Fibroblast of lung (primary cell): ENCODE results near the gene FAF2. TPM values are rescaled to one million over a fixed set of nuclear protein-coding genes. Genes with fewer than 3 reads are reported as not detected.

Source experiments
- DNase-seq, 2 donors: peaks; one replicate each; pipeline versions ENCODE4 v3.0.0 to v3.0.0-alpha.2; 2010; ENCODE audit warnings: low read depth in 2 of 2
- H2AFZ ChIP-seq: 2 replicates; pipeline ENCODE4 v1.5.1; 2012; ENCODE audit warnings: low read length, control low read depth, inconsistent platforms
- H3K27ac ChIP-seq: 2 replicates; pipeline ENCODE4 v1.5.1; 2011; ENCODE audit warnings: low read length, control low read depth; ENCODE audit not compliant: insufficient read depth
- H3K27me3 ChIP-seq: 2 replicates; pipeline ENCODE4 v1.5.1; 2011; ENCODE audit warnings: mild to moderate bottlenecking, low read length; ENCODE audit not compliant: control insufficient read depth, insufficient read depth
- H3K36me3 ChIP-seq: 2 replicates; pipeline ENCODE4 v1.5.1; 2011; ENCODE audit warnings: low read length; ENCODE audit not compliant: control insufficient read depth, insufficient read depth
- H3K4me1 ChIP-seq: 2 replicates; pipeline ENCODE4 v1.5.1; 2011; ENCODE audit warnings: low read length; ENCODE audit not compliant: control insufficient read depth, insufficient read depth; ENCODE audit errors: extremely low read depth
- H3K4me2 ChIP-seq: 2 replicates; pipeline ENCODE4 v1.5.1; 2011; ENCODE audit warnings: low read length, control low read depth; ENCODE audit not compliant: insufficient read depth; ENCODE audit errors: extremely low read depth
- H3K4me3 ChIP-seq, 4 experiments: fragments of 200-600 bp in 1 of 4; sonication (generic) in 1 of 4; replicated peaks in 1 of 4; 2 replicates each; pipeline ENCODE4 v1.5.1; 2011 to 2016; ENCODE audit warnings: low read length in 4 of 4, low read depth in 3 of 4, mild to moderate bottlenecking in 3 of 4, control low read depth in 2 of 4, inconsistent platforms in 1 of 4, mixed read lengths in 1 of 4; ENCODE audit not compliant: insufficient read depth in 1 of 4; ENCODE audit errors: control extremely low read depth in 1 of 4
- H3K79me2 ChIP-seq: 2 replicates; pipeline ENCODE4 v1.5.1; 2012; ENCODE audit warnings: mild to moderate bottlenecking, low read length, inconsistent platforms; ENCODE audit not compliant: control insufficient read depth, insufficient read depth
- H3K9ac ChIP-seq: 2 replicates; pipeline ENCODE4 v1.5.1; 2011; ENCODE audit warnings: mild to moderate bottlenecking, low read length, control low read depth; ENCODE audit not compliant: insufficient read depth
- H3K9me3 ChIP-seq: 2 replicates; pipeline ENCODE4 v1.5.1; 2012; ENCODE audit warnings: low read depth, low read length; ENCODE audit not compliant: control insufficient read depth, insufficient read depth
- H4K20me1 ChIP-seq: 2 replicates; pipeline ENCODE4 v1.5.1; 2011; ENCODE audit warnings: low read length; ENCODE audit not compliant: control insufficient read depth, insufficient read depth; ENCODE audit errors: extremely low read depth
- EZH2 ChIP-seq: IDR thresholded peaks from 2 replicates; pipeline ENCODE4 v1.5.1; 2012; ENCODE audit warnings: low read length, control low read depth, mild to moderate bottlenecking; ENCODE audit errors: missing control alignments
- polyA plus RNA-seq, 2 donors: library from polyadenylated mRNA; depleted of rRNA in 1 of 2; stranded (reverse) in 1 of 2; unstranded in 1 of 2; fragments of >200 nt; gene quantifications; 2 replicates each; pipeline ENCODE4 v1.2.1, GENCODE V29; 2011 to 2012; ENCODE audit warnings: missing spikeins in 1 of 2
- total RNA-seq: library from RNA; depleted of rRNA; stranded (reverse); fragments of >200 nt; gene quantifications from 2 replicates; pipeline ENCODE4 v1.2.1, GENCODE V29; 2014
- TF ChIP-seq, protein P1 (sequence below), 2 donors: IDR thresholded peaks in 1 of 2; conservative IDR thresholded peaks in 1 of 2; 1 replicate in 1 of 2; 2 replicates in 1 of 2; pipeline ENCODE4 v1.5.1; 2011 to 2012; ENCODE audit warnings: low read length in 2 of 2, control low read depth in 1 of 2, inconsistent platforms in 1 of 2, low read depth in 1 of 2, mild to moderate bottlenecking in 1 of 2

The FAF2 gene
- total and polyA plus RNA-seq, 2 donors (not counting 1 experiment from before 2014, with no cell fraction given), result 38.5 to 55.5 TPM

DNA sequence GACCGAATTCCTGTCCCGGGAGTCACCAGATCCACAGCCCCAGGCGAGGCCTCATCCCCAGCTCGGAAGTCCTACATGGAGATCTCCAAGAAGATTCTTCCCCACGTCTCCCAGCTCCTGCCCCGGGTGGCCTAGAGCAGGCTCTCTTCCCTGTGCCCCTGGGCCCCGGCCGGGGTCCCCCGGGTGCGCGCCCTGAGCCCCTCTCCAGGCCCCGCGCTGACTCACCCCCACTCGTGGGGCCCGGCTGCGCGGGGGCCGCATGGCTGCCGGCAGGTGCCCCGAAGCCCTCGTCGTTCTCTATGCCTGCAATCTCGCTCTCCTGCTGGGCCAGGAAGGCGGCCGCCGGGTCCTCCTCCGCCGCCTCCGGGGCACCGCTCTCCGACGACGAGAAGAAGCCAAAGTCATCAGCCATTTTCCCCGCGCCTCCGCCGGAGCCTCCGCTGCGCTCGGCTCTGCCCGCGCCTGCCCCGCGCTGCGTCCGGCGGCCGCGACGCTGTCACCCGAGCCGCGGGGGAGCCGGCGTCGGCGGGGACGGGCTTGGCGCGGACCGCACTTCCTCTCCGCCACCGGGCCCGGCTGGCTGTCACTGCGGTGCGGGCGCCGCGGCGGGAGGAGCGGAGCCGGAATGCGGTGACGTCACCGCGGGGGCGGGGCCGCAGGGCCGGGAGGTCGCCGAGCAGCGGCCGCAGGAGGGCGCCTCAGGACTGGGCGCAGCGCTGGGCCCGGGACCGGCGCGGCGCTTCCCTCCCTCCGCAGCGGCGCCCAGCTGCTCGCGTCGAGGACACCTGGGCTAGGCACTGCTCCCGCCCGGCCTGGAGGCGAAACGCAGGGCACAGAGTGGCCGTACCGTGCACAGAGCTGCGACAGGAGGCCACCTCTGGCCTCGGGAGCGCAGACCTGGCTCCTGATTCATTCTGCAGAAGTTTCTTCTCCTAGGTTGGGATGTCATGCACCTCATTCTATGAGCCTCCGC is 31.9 kb upstream of the FAF2 start, which contains the start of gene CLTB:
TSS of gene CLTB (minus strand) at position 588 of the 973 bp plus-strand sequence. CDS start at position 412, 176 bp downstream.
- Histone ChIP-seq H3K27me3 (no peaks in the 10 kb centered on the region), H3K4me3 (peak within 1 kb of the TSS; percentile 64 to 87 (median 78)), H2AFZ (peak within 1 kb of the TSS; percentile 82), H3K9ac (peak within 1 kb of the TSS; percentile 93), H3K4me1 (peaks cover 17% of the 10 kb centered on the region), H3K79me2 (peaks cover 39% of the 10 kb centered on the region), H3K9me3 (no peaks in the 10 kb centered on the region), H4K20me1 (no peaks in the 10 kb centered on the region), H3K4me2 (peak within 1 kb of the TSS; percentile 84), H3K36me3 (no peaks in the 10 kb centered on the region), H3K27ac (peak within 1 kb of the TSS; percentile 91)
- no peak for TF ChIP-seq EZH2
- TF ChIP-seq, protein P1, sequence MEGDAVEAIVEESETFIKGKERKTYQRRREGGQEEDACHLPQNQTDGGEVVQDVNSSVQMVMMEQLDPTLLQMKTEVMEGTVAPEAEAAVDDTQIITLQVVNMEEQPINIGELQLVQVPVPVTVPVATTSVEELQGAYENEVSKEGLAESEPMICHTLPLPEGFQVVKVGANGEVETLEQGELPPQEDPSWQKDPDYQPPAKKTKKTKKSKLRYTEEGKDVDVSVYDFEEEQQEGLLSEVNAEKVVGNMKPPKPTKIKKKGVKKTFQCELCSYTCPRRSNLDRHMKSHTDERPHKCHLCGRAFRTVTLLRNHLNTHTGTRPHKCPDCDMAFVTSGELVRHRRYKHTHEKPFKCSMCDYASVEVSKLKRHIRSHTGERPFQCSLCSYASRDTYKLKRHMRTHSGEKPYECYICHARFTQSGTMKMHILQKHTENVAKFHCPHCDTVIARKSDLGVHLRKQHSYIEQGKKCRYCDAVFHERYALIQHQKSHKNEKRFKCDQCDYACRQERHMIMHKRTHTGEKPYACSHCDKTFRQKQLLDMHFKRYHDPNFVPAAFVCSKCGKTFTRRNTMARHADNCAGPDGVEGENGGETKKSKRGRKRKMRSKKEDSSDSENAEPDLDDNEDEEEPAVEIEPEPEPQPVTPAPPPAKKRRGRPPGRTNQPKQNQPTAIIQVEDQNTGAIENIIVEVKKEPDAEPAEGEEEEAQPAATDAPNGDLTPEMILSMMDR (conservative IDR thresholded peaks at IDR 0.05 in 1 of 2, IDR thresholded peaks at IDR 0.05 in 1 of 2; ENCODE audit: low read depth in 1 of 2, low read length in 2 of 2), result peak; percentile 16 to 23
- peak; percentile 77 to 79 for DNase-seq

DNA sequence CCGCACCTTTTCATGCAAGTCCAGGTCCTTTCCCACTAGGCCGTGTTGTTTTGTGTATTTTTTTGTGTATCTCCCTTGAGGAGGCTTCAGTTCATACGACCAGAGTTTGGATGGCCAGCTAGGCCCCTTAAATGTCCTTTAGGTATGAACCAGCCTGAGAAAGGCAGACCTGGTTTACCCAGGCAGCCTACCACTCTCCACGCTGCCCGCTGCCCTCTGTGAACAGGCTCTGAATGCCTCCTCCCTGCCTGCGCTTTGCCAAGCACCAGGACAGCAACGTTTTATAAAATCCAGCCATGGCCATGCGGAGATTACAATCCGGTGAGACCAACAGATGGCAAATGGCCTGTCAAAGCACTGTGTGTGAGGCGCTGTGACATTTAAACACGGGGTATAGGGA is 31.2 kb upstream of the FAF2 start:
- Histone ChIP-seq H3K27me3 (no peaks in the 10 kb centered on the region), H3K9ac (no peak overlapping the region), H3K79me2 (peaks cover 38% of the 10 kb centered on the region), H3K4me3 (peak overlapping the region in 3 of 4 experiments; percentile 23 to 48 (median 30)), H3K4me1 (peaks cover 17% of the 10 kb centered on the region), H3K4me2 (peak overlapping the region; percentile 52), H3K36me3 (no peaks in the 10 kb centered on the region), H3K27ac (no peak overlapping the region), H4K20me1 (no peaks in the 10 kb centered on the region), H3K9me3 (no peaks in the 10 kb centered on the region), H2AFZ (peak overlapping the region; percentile 82)
- no peak for TF ChIP-seq EZH2
- TF ChIP-seq, protein P1 (conservative IDR thresholded peaks at IDR 0.05 in 1 of 2, IDR thresholded peaks at IDR 0.05 in 1 of 2; ENCODE audit: low read depth in 1 of 2, low read length in 2 of 2), result no peak
- no peak for DNase-seq

DNA sequence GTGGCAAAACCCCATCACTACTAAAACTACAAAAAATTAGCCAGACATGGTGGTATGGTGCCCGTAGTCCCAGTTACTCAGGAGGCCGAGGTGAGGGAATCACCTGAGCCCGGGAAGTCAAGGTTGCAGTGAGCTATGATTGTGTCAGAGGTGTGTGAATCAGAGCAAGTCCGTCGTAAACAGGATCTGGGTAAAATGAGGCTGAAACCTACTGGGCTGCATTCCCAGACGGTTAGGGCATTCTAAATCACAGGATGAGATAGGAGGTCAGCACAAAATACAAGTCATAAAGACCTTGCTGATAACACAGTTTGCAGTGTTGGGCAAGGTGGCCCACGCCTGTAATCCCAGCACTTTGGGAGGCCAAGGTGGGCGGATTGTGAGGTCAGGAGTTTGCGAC is 29.9 kb upstream of the FAF2 start:
- Histone ChIP-seq H3K36me3 (no peaks in the 10 kb centered on the region), H3K27me3 (no peaks in the 10 kb centered on the region), H3K27ac (no peak overlapping the region), H3K9me3 (no peaks in the 10 kb centered on the region), H4K20me1 (no peaks in the 10 kb centered on the region), H2AFZ (no peak overlapping the region), H3K4me3 (no peak overlapping the region), H3K9ac (no peak overlapping the region), H3K4me1 (peaks cover 14% of the 10 kb centered on the region), H3K4me2 (no peak overlapping the region), H3K79me2 (peaks cover 30% of the 10 kb centered on the region)
- DNase-seq, result peak in 1 of 2 donors; percentile 55
- TF ChIP-seq, protein P1 (conservative IDR thresholded peaks at IDR 0.05 in 1 of 2, IDR thresholded peaks at IDR 0.05 in 1 of 2; ENCODE audit: low read depth in 1 of 2, low read length in 2 of 2), result no peak
- TF ChIP-seq EZH2, result no peak
